Esophagus muscularis mucosa (tissue), 4 donors: ENCODE data around the gene CCDC92.

Experiments
- EP300 ChIP-seq: sonication (generic); formaldehyde crosslinking; IDR thresholded peaks from one replicate; pipeline ENCODE4 v1.6.1; 2017; ENCODE audit warnings: antibody characterized with exemption
- POLR2A ChIP-seq: fragments of 450-650 bp; IDR thresholded peaks from one replicate; pipeline ENCODE4 v1.6.1; 2017; ENCODE audit warnings: antibody characterized with exemption, moderate library complexity, mild to moderate bottlenecking, low read depth
- TF ChIP-seq, protein P1 (sequence below), 3 experiments: fragments of 200-600 bp in 2 of 3; fragments of 450-650 bp in 1 of 3; sonication (generic) in 2 of 3; IDR thresholded peaks; one replicate each; pipeline ENCODE4 v1.5.1; 2017 to 2019; ENCODE audit warnings: antibody characterized with exemption in 3 of 3, mild to moderate bottlenecking in 2 of 3, moderate library complexity in 1 of 3

DNA sequence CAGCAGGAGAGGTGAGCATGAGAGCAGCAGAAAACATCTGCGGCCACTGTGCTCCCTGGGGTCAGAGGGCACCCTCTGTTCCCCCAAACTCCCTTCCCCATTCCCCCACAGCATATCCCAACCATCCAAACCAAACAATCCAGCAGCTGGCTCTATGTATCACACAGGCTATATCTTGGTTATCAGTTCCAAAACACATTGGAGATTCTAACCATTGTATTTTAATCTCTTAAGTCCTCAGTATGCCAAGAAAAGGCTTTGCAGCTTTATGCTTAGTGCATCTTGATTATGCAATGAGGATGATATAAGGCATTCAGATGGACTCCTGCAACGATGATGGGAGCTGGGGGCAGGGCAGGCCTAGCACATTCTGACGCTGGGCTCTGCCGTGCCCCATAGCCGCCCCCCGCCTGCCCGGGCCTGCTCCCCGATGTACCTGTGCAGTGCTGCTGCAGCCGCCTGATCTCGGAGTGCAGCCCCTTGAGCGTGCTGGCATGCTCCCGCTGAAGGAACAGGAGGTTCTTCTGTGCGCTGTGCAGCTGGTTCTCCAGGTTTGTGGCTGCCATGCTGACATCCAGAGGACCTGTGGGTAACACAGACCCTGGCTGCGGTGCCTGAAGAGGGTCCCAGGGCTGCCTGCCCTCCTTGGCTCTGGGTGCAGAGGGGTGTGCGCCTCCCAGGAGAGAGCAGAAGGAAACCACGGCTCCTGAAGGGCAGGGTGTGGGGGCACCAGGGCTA lies 29.6 kb downstream of the CCDC92 start:
- TF ChIP-seq, protein P1, sequence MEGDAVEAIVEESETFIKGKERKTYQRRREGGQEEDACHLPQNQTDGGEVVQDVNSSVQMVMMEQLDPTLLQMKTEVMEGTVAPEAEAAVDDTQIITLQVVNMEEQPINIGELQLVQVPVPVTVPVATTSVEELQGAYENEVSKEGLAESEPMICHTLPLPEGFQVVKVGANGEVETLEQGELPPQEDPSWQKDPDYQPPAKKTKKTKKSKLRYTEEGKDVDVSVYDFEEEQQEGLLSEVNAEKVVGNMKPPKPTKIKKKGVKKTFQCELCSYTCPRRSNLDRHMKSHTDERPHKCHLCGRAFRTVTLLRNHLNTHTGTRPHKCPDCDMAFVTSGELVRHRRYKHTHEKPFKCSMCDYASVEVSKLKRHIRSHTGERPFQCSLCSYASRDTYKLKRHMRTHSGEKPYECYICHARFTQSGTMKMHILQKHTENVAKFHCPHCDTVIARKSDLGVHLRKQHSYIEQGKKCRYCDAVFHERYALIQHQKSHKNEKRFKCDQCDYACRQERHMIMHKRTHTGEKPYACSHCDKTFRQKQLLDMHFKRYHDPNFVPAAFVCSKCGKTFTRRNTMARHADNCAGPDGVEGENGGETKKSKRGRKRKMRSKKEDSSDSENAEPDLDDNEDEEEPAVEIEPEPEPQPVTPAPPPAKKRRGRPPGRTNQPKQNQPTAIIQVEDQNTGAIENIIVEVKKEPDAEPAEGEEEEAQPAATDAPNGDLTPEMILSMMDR (IDR thresholded peaks at IDR 0.05): no peak
- TF ChIP-seq EP300 (no peak), POLR2A (no peak)
